H1 (cell line): ENCODE measurements around the gene OR8K5. TPM values are rescaled to one million over a fixed set of nuclear protein-coding genes. Genes with fewer than 3 reads are reported as not detected.
A peak's percentile ranks its signal among the peaks of the same experiment; 100 is the strongest.

Source experiments
- CTCF ChIA-PET: fragments of 300-600 bp; sonication (Branson Sonifier 250); formaldehyde crosslinking; loops from one replicate; lab custom pipeline; 2021; ENCODE audit not compliant: partially characterized antibody; lab: Charles Lee
- POLR2A ChIA-PET: fragments of 300-600 bp; sonication (Branson Sonifier 250); formaldehyde crosslinking; loops from one replicate; lab custom pipeline; 2021; ENCODE audit warnings: inconsistent platforms; ENCODE audit not compliant: partially characterized antibody; lab: Charles Lee
- DNase-seq, 2 experiments: peaks; one replicate each; pipeline versions ENCODE4 v3.0.0 to v3.0.0-alpha.2; 2010 to 2022; ENCODE audit warnings: low spot score in 2 of 2, low read depth in 1 of 2, mixed read lengths in 1 of 2
- FAIRE-seq: peaks from 2 replicates; lab custom pipeline; 2011; peaks lifted over from hg19 to GRCh38; lab: Jason Lieb, UNC
- H2AFZ ChIP-seq: 2 replicates; pipeline ENCODE4 v1.8.1; 2012; ENCODE audit warnings: low read length, inconsistent platforms
- H2AK5ac ChIP-seq: 2 replicates; pipeline ENCODE4 v1.6.1; 2013; ENCODE audit warnings: low read depth, low read length
- H2BK120ac ChIP-seq: replicated peaks from 2 replicates; pipeline ENCODE3; 2013; ENCODE audit warnings: low read depth, low read length, inconsistent platforms
- H2BK12ac ChIP-seq: 2 replicates; pipeline ENCODE4 v1.6.1; 2013; ENCODE audit warnings: low read depth, low read length
- H2BK15ac ChIP-seq: 2 replicates; pipeline ENCODE4 v1.6.1; 2013; ENCODE audit warnings: low read length
- H2BK20ac ChIP-seq: 2 replicates; pipeline ENCODE4 v1.6.1; 2013; ENCODE audit warnings: low read length
- H2BK5ac ChIP-seq: 2 replicates; pipeline ENCODE4 v1.6.1; 2013; ENCODE audit warnings: low read depth, low read length
- H3K14ac ChIP-seq: 2 replicates; pipeline ENCODE4 v1.6.1; 2013; ENCODE audit warnings: inconsistent platforms; ENCODE audit not compliant: insufficient read length
- H3K18ac ChIP-seq: 2 replicates; pipeline ENCODE4 v1.6.1; 2013; ENCODE audit warnings: low read length; ENCODE audit errors: extremely low read depth
- H3K23ac ChIP-seq: 2 replicates; pipeline ENCODE4 v1.6.1; 2013; ENCODE audit warnings: inconsistent platforms; ENCODE audit not compliant: insufficient read length
- H3K23me2 ChIP-seq: 2 replicates; pipeline ENCODE4 v1.6.1; 2013; ENCODE audit warnings: low read depth, low read length
- H3K27ac ChIP-seq: 2 replicates; pipeline ENCODE4 v1.6.1; 2011; ENCODE audit warnings: low read depth, low read length, inconsistent platforms
- H3K27me3 ChIP-seq, 4 experiments: replicated peaks in 1 of 4; 1 replicate in 1 of 4; 2 replicates in 3 of 4; pipeline versions ENCODE4 v1.6.1 to v1.8.1; 2011 to 2013; ENCODE audit warnings: low read length in 3 of 4, mild to moderate bottlenecking in 3 of 4, inconsistent platforms in 2 of 4, mixed read lengths in 2 of 4, moderate library complexity in 1 of 4; ENCODE audit not compliant: control insufficient read depth in 3 of 4, insufficient read depth in 3 of 4; ENCODE audit errors: extremely low read depth in 1 of 4
- H3K36me3 ChIP-seq, 4 experiments: 2 replicates each; pipeline versions ENCODE4 v1.6.1 to v1.8.1; 2011 to 2013; ENCODE audit warnings: mild to moderate bottlenecking in 4 of 4, low read length in 3 of 4, moderate library complexity in 2 of 4, control low read depth in 1 of 4, inconsistent platforms in 1 of 4; ENCODE audit not compliant: insufficient read depth in 4 of 4, control insufficient read depth in 2 of 4
- H3K4ac ChIP-seq: replicated peaks from 2 replicates; pipeline ENCODE3; 2013; ENCODE audit warnings: low read length, low read depth, mixed read lengths, inconsistent platforms; ENCODE audit not compliant: insufficient read length
- H3K4me1 ChIP-seq, 4 experiments: replicated peaks in 1 of 4; 1 replicate in 1 of 4; 2 replicates in 3 of 4; pipeline versions ENCODE4 v1.6.1 to v1.8.1; 2011 to 2013; ENCODE audit warnings: low read length in 3 of 4, inconsistent platforms in 2 of 4, mixed read lengths in 1 of 4; ENCODE audit not compliant: insufficient read depth in 4 of 4, control insufficient read depth in 3 of 4
- H3K4me2 ChIP-seq, 2 experiments: 2 replicates each; pipeline versions ENCODE4 v1.6.1 to v1.8.1; 2011 to 2013; ENCODE audit warnings: low read depth in 2 of 2, low read length in 2 of 2, control low read depth in 1 of 2, inconsistent platforms in 1 of 2, mild to moderate bottlenecking in 1 of 2; ENCODE audit not compliant: insufficient read depth in 1 of 2
- H3K4me3 ChIP-seq, 4 experiments: fragments of 200-600, 300-600 bp in 1 of 4; sonication (generic), shearing (Covaris generic), sonication (Bioruptor Twin) in 1 of 4; 2 replicates each; pipeline versions ENCODE4 v1.5.1 to v1.8.1; 2011 to 2016; ENCODE audit warnings: low read length in 4 of 4, low read depth in 3 of 4, control low read depth in 2 of 4, inconsistent platforms in 2 of 4, mild to moderate bottlenecking in 2 of 4, mixed read lengths in 1 of 4, moderate library complexity in 1 of 4; ENCODE audit not compliant: insufficient read depth in 2 of 4; ENCODE audit errors: extremely low read depth in 1 of 4
- H3K56ac ChIP-seq: replicated peaks from 2 replicates; pipeline ENCODE3; 2013; ENCODE audit warnings: low read depth, mild to moderate bottlenecking, mixed read lengths, low read length, inconsistent platforms; ENCODE audit not compliant: insufficient read length
- H3K79me1 ChIP-seq: 2 replicates; pipeline ENCODE4 v1.6.1; 2013; ENCODE audit warnings: low read depth, low read length, control low read depth
- H3K79me2 ChIP-seq, 2 experiments: 2 replicates each; pipeline versions ENCODE4 v1.6.1 to v1.8.1; 2012 to 2013; ENCODE audit warnings: low read length in 2 of 2, mild to moderate bottlenecking in 2 of 2, inconsistent platforms in 1 of 2; ENCODE audit not compliant: insufficient read depth in 2 of 2, control insufficient read depth in 1 of 2
- H3K9ac ChIP-seq, 4 experiments: replicated peaks in 1 of 4; 1 replicate in 1 of 4; 2 replicates in 3 of 4; pipeline versions ENCODE4 v1.6.1 to v1.8.1; 2011 to 2013; ENCODE audit warnings: low read depth in 3 of 4, low read length in 3 of 4, control low read depth in 2 of 4, mild to moderate bottlenecking in 2 of 4, moderate library complexity in 2 of 4, inconsistent platforms in 1 of 4; ENCODE audit errors: extremely low read depth in 1 of 4
- H3K9me3 ChIP-seq, 2 experiments: 2 replicates each; pipeline versions ENCODE4 v1.6.1 to v1.8.1; 2012 to 2013; ENCODE audit warnings: mild to moderate bottlenecking in 2 of 2, moderate library complexity in 2 of 2, control low read depth in 1 of 2, inconsistent platforms in 1 of 2, low read depth in 1 of 2, low read length in 1 of 2, mixed read lengths in 1 of 2; ENCODE audit not compliant: insufficient read depth in 2 of 2
- H4K20me1 ChIP-seq, 2 experiments: replicated peaks in 1 of 2; 2 replicates each; pipeline versions ENCODE3 to v1.8.1; 2011 to 2013; ENCODE audit warnings: inconsistent platforms in 2 of 2, low read length in 2 of 2, mild to moderate bottlenecking in 1 of 2; ENCODE audit not compliant: insufficient read depth in 2 of 2, control insufficient read depth in 1 of 2
- H4K5ac ChIP-seq: 2 replicates; pipeline ENCODE4 v1.6.1; 2013; ENCODE audit warnings: low read length, low read depth, mixed read lengths, inconsistent platforms; ENCODE audit not compliant: insufficient read length
- H4K8ac ChIP-seq: 2 replicates; pipeline ENCODE4 v1.8.0; 2013; ENCODE audit warnings: mild to moderate bottlenecking, moderate library complexity, low read length, inconsistent platforms; ENCODE audit not compliant: insufficient read depth; ENCODE audit errors: extremely low read depth
- H4K91ac ChIP-seq: replicated peaks from 2 replicates; pipeline ENCODE3; 2013; ENCODE audit warnings: low read length, mixed read lengths, inconsistent platforms; ENCODE audit not compliant: insufficient read length
- BACH1 ChIP-seq: IDR thresholded peaks from 2 replicates; pipeline ENCODE4 v1.6.1; 2012; ENCODE audit warnings: low read length, improper control_type of control experiment
- FOSL1 ChIP-seq: IDR thresholded peaks from 2 replicates; pipeline ENCODE4 v1.6.1; 2011; ENCODE audit warnings: mild to moderate bottlenecking, low read depth, low read length, moderate library complexity; ENCODE audit not compliant: insufficient read depth
- WGBS, 2 experiments: shearing (Covaris generic) in 1 of 2; methylation state at CpG; one replicate each; pipeline versions ENCODE4 v1.1.6 to v1.1.7; 2013 to 2015; ENCODE audit warnings: low lambda C conversion rate in 2 of 2, mixed read lengths in 2 of 2, inconsistent platforms in 1 of 2, low coverage in 1 of 2, missing lambda C conversion rate in 1 of 2; ENCODE audit not compliant: insufficient replicate concordance in 2 of 2, insufficient coverage in 1 of 2, insufficient read length in 1 of 2; ENCODE audit errors: extremely low coverage in 1 of 2, missing lambda C conversion rate in 1 of 2; 5-methylcytosine and 5-hydroxymethylcytosine counted together
- polyA plus RNA-seq, 7 experiments: library from polyadenylated mRNA; depleted of rRNA in 3 of 7; stranded (reverse) in 5 of 7; unstranded in 2 of 7; fragments of >200 nt in 5 of 7; fragments of 200-250 nt in 2 of 7; gene quantifications; 1 replicate in 5 of 7; 2 replicates in 1 of 7; 4 replicates in 1 of 7; pipeline versions ENCODE4 v1.2.1 to v1.2.3, GENCODE V29; 2011 to 2013; ENCODE audit warnings: missing spikeins in 2 of 7, mixed read lengths in 2 of 7
- total RNA-seq: library from RNA; stranded (reverse); fragmentation: NEBNext Ultra II Directional; extraction: Animal tissue kit (Norgen Biotek cat#: 25700); gene quantifications from 2 replicates; pipeline ENCODE4 v1.2.1, GENCODE V29; 2021

Gene OR8K5
- total and polyA plus RNA-seq, 2 of the 8 experiments (the other 6 are each of a cell fraction or from before 2014, with no cell fraction given) = not detected

DNA sequence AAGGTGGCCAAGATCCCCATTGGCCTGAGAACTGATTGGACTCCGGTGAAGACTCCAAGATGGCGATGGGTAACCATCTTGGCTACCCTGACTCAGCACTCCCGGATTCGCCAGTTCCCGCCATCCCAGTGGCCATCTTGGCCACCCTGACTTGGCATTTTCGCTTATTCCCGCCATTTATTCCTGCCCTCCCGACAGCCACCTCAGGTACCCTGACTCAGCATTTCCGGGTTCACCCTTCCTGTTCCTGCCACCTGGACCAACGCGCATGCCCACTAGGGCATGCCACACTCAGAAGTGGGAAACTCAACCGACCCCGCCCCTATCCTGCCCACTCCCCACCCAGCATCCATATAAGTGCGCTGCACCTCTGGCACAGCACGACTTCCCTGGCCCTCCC lies 7.8 kb downstream of the OR8K5 start:
- no peak overlapping the region for H2BK15ac ChIP-seq
- ChIA-PET POLR2A (no interaction called here), CTCF (no interaction called here)
- 96% methylated on average over 6 of the region's 15 CpGs; no CpG with 5 or more reads in 1 of the 2 experiments for WGBS, 2 experiments
- H2BK5ac ChIP-seq = no peak overlapping the region
- H3K27me3 ChIP-seq = no peaks in the 10 kb centered on the region
- no peak for DNase-seq
- H3K36me3 ChIP-seq = no peaks in the 10 kb centered on the region; a peak in 1 of 8 replicates
- no peak overlapping the region for H3K56ac ChIP-seq
- no peaks in the 10 kb centered on the region for H4K20me1 ChIP-seq
- H3K27ac ChIP-seq = no peak overlapping the region
- H2BK120ac ChIP-seq = no peak overlapping the region
- no peaks in the 10 kb centered on the region for H3K4me1 ChIP-seq
- no peak overlapping the region for H3K23ac ChIP-seq
- no peak overlapping the region for H4K8ac ChIP-seq
- H2AK5ac ChIP-seq = no peak overlapping the region
- H3K14ac ChIP-seq = no peak overlapping the region
- H3K4me3 ChIP-seq = no peak overlapping the region
- TF ChIP-seq BACH1 = 0 out of 2 replicates have a peak, but pooled peaks have one; percentile 39
- TF ChIP-seq FOSL1 = no peak
- no peaks in the 10 kb centered on the region for H3K79me1 ChIP-seq
- no peak overlapping the region for H2BK20ac ChIP-seq
- H3K9ac ChIP-seq = no peak overlapping the region
- no peaks in the 10 kb centered on the region for H3K79me2 ChIP-seq
- no peak overlapping the region for H3K18ac ChIP-seq
- H4K91ac ChIP-seq = no peak overlapping the region
- no peak overlapping the region for H2BK12ac ChIP-seq
- FAIRE-seq = no peak
- H3K4me2 ChIP-seq = no peak overlapping the region
- no peak overlapping the region for H2AFZ ChIP-seq
- no peak overlapping the region for H4K5ac ChIP-seq
- no peak overlapping the region for H3K4ac ChIP-seq
- no peaks in the 10 kb centered on the region for H3K23me2 ChIP-seq
- H3K9me3 ChIP-seq = peaks cover 0 to 7% of the 10 kb centered on the region in 2 experiments; a peak in 2 of 4 replicates
